Nephron progenitor cell (in vitro differentiated cells): ENCODE results near the gene CRK.

Experiments used
- DNase-seq: peaks from one replicate; pipeline ENCODE4 v3.0.0; 2021
- H3K27ac Mint-ChIP-seq: 2 replicates; pipeline ENCODE4 v1.8.0; 2021; ENCODE audit warnings: mild to moderate bottlenecking, moderate library complexity, mixed read lengths
- H3K27me3 Mint-ChIP-seq: 2 replicates; pipeline ENCODE4 v1.8.0; 2021; ENCODE audit warnings: mild to moderate bottlenecking, low read depth, mixed read lengths; ENCODE audit not compliant: poor library complexity
- H3K36me3 Mint-ChIP-seq: 2 replicates; pipeline ENCODE4 v1.8.0; 2021; ENCODE audit warnings: low read depth, mixed read lengths
- H3K4me1 Mint-ChIP-seq: 2 replicates; pipeline ENCODE4 v1.8.0; 2021; ENCODE audit warnings: mixed read lengths
- H3K4me3 Mint-ChIP-seq: 2 replicates; pipeline ENCODE4 v1.8.0; 2021; ENCODE audit warnings: mild to moderate bottlenecking, moderate library complexity, mixed read lengths
- H3K9me3 Mint-ChIP-seq: 2 replicates; pipeline ENCODE4 v1.8.0; 2021; ENCODE audit warnings: mild to moderate bottlenecking, moderate library complexity, mixed read lengths
- CTCF ChIP-seq: fragments of 200-600 bp; sonication (generic); IDR thresholded peaks from 2 replicates; pipeline ENCODE4 v1.5.0; 2021; ENCODE audit warnings: antibody characterized with exemption

The CRK gene

GRCh38 chr17:1464186-1464585, 8.2 kb upstream of the CRK start:
- H3K4me1 Mint-ChIP-seq: peaks cover 22% of the 10 kb centered on the region
- H3K9me3 Mint-ChIP-seq: peaks cover 3% of the 10 kb centered on the region
- no peak overlapping the region for H3K4me3 Mint-ChIP-seq
- no peak for DNase-seq
- H3K36me3 Mint-ChIP-seq: peaks cover 11% of the 10 kb centered on the region
- peaks cover 2% of the 10 kb centered on the region for H3K27me3 Mint-ChIP-seq
- TF ChIP-seq CTCF: no peak
- H3K27ac Mint-ChIP-seq: peak overlapping the region; percentile 87

DNA sequence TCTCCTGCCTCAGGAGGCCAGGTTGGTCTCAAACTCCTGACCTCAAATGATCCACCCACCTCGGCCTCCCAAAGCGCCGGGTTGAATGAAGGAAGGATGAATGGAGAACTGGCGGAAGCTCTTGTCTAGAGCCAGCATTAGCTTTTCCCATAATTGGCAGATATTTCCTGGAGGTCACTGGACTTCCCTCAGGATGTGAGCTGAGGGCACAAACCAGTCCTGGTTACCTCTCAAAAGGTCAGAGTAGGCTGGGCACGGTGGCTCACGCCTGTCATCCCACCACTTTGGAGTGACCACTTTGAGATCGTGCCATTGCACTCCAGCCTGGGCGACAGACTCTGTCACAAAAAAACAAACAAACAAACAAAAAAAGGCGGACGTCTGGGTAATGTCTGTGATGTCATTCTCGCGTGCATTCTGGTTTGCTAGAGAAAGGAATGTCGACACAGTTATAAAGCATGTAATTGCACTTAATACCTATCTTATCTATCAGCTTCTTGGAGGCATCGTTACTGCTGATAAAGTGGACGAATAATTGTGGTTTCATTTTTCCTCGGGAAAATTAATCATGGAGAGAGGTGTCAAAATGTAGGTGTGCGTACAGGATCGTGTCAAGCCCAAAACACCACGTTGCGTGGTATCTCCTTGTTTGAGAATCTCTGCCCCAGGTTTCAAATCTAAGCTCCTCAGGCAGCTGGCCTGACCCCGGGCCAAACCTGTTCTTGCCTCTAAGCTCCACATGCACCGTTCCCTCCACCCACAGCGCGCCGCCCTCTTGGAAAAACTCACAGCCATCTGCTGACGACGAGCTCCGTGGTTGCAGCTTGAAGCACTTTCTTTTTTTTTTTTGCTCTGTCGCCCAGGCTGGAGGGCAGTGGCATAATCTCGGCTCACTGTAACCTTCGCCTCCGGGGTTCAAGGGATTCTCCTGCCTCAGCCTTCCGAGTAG, 6.4 kb upstream of the CRK start:
- DNase-seq: no peak
- TF ChIP-seq CTCF: no peak
- peaks cover 2% of the 10 kb centered on the region for H3K27me3 Mint-ChIP-seq
- H3K27ac Mint-ChIP-seq: no peak overlapping the region
- H3K4me1 Mint-ChIP-seq: peaks cover 6% of the 10 kb centered on the region
- H3K4me3 Mint-ChIP-seq: no peak overlapping the region
- H3K9me3 Mint-ChIP-seq: peaks cover 3% of the 10 kb centered on the region
- H3K36me3 Mint-ChIP-seq: peaks cover 4% of the 10 kb centered on the region

GRCh38 chr17:1461198-1461944, 5.3 kb upstream of the CRK start:
- no peak for TF ChIP-seq CTCF
- no peak for DNase-seq
- peaks cover 6% of the 10 kb centered on the region for H3K4me1 Mint-ChIP-seq
- H3K4me3 Mint-ChIP-seq: no peak overlapping the region
- peak overlapping the region; percentile 3 for H3K27ac Mint-ChIP-seq
- H3K36me3 Mint-ChIP-seq: peaks cover 4% of the 10 kb centered on the region
- H3K27me3 Mint-ChIP-seq: peaks cover 5% of the 10 kb centered on the region
- H3K9me3 Mint-ChIP-seq: peaks cover 3% of the 10 kb centered on the region

- DNase-seq: no peak
- Mint-ChIP-seq H3K36me3 (peaks cover 4% of the 10 kb centered on the region), H3K27ac (no peak overlapping the region), H3K27me3 (peaks cover 5% of the 10 kb centered on the region), H3K9me3 (peaks cover 3% of the 10 kb centered on the region), H3K4me1 (peaks cover 7% of the 10 kb centered on the region), H3K4me3 (no peak overlapping the region)
- TF ChIP-seq CTCF: no peak
These were observed 4.2 kb upstream of the CRK start for GRCh38 chr17:1460233-1460632.

DNA sequence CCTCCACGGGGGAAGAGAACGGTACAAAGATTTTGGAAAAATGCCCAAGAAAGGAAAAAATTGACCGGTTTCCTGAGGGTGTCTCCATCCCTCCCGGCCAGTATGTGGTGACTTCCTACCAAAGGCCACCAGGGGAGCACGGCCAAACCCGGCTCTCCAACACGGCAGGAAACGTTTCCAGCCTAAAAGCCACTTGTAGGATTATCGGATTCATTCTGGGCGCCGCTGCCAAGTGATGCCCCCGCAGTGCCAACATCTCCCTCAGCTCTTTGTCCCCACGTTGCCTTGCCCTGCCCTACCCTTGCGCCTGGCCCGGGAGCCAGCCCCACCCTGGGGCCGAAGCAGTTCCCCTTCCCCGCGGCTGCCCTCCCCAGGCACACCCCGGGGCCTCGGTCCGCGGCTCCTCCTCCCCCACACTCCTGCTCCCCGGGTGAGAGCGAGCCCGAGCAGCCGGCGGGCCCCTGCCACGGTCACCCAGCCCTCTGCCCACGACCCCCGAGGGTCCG, 688 bp downstream of the CRK start:
- Mint-ChIP-seq H3K36me3 (peaks cover 24% of the 10 kb centered on the region), H3K27ac (peak overlapping the region; percentile 36), H3K9me3 (peaks cover 3% of the 10 kb centered on the region), H3K27me3 (peaks cover 10% of the 10 kb centered on the region), H3K4me1 (peaks cover 35% of the 10 kb centered on the region), H3K4me3 (peak overlapping the region; percentile 92)
- peak; percentile 58 for DNase-seq
- TF ChIP-seq CTCF: peak; percentile 52
